Muscle of arm (tissue), 12 donors: ENCODE results near the gene PLCG2. TPM values are rescaled to one million over a fixed set of nuclear protein-coding genes. Genes with fewer than 3 reads are reported as not detected.

Experiments
- DNase-seq: peaks from one replicate; pipeline ENCODE4 v3.0.0-alpha.2; 2013
- polyA plus RNA-seq, 12 donors: library from polyadenylated mRNA; unstranded; fragments of 120-200 nt; gene quantifications; one replicate each; pipeline ENCODE4 v1.2.1, GENCODE V29; 2013; ENCODE audit not compliant: insufficient read length in 12 of 12

Gene PLCG2
- polyA plus RNA-seq, 12 donors: 5.2 to 11.9 (median 6.8) TPM; not detected in 2

GRCh38 chr16:81815429-81815766, 36.3 kb downstream of the PLCG2 start:
- DNase-seq: no peak

- no peak for DNase-seq
Measured at GRCh38 chr16:81816351-81816750, 37.3 kb downstream of the PLCG2 start.

- DNase-seq: no peak
Measured at GRCh38 chr16:81816793-81817210, 37.7 kb downstream of the PLCG2 start.

- DNase-seq: no peak
Measured at GRCh38 chr16:81817296-81817695, 38.2 kb downstream of the PLCG2 start.

GRCh38 chr16:81817789-81818567, 38.9 kb downstream of the PLCG2 start:
- no peak for DNase-seq

GRCh38 chr16:81818568-81818896, 39.4 kb downstream of the PLCG2 start:
- no peak for DNase-seq

GRCh38 chr16:81818905-81819304, 39.8 kb downstream of the PLCG2 start:
- DNase-seq: no peak

GRCh38 chr16:81821436-81822128, 42.5 kb downstream of the PLCG2 start:
- no peak for DNase-seq

GRCh38 chr16:81823111-81823510, 44.0 kb downstream of the PLCG2 start:
- DNase-seq: no peak

- DNase-seq: no peak
Measured at GRCh38 chr16:81823734-81824133, 44.6 kb downstream of the PLCG2 start.

GRCh38 chr16:81826523-81826922, 47.4 kb downstream of the PLCG2 start:
- no peak for DNase-seq

GRCh38 chr16:81830845-81831540, 51.9 kb downstream of the PLCG2 start:
- DNase-seq: no peak

GRCh38 chr16:81831722-81832126, 52.6 kb downstream of the PLCG2 start:
- DNase-seq: no peak

- no peak for DNase-seq
Measured at GRCh38 chr16:81832801-81833547, 53.9 kb downstream of the PLCG2 start.

- DNase-seq: no peak
Measured at GRCh38 chr16:81833751-81834150, 54.7 kb downstream of the PLCG2 start.

GRCh38 chr16:81834868-81835267, 55.8 kb downstream of the PLCG2 start:
- DNase-seq: no peak

GRCh38 chr16:81836279-81837054, 57.4 kb downstream of the PLCG2 start:
- no peak for DNase-seq

GRCh38 chr16:81837312-81837751, 58.2 kb downstream of the PLCG2 start:
- DNase-seq: no peak

GRCh38 chr16:81838794-81839193, 59.7 kb downstream of the PLCG2 start:
- no peak for DNase-seq

GRCh38 chr16:81841722-81842121, 62.6 kb downstream of the PLCG2 start:
- DNase-seq: no peak

GRCh38 chr16:81842564-81843242, 63.6 kb downstream of the PLCG2 start:
- DNase-seq: no peak
